22Rv1 (cell line): ENCODE measurements around the gene FRRS1L.
A peak's percentile ranks its signal among the peaks of the same experiment; 100 is the strongest.
"Not testable (repeated sequence)": the region's sequence is repeated elsewhere in the genome, so short reads cannot be mapped to it uniquely, and the experiment has no call there.

ENCODE experiments used
- H3K27ac ChIP-seq: fragments of 450-650 bp; 2 replicates; pipeline ENCODE4 v1.5.1; 2017
- CTCF ChIP-seq: fragments of 450-650 bp; IDR thresholded peaks from 2 replicates; pipeline ENCODE4 v1.5.1; 2017; ENCODE audit warnings: mild to moderate bottlenecking
- ZFX ChIP-seq: fragments of 450-650 bp; IDR thresholded peaks from 2 replicates; pipeline ENCODE4 v1.6.1; 2017; ENCODE audit warnings: antibody characterized with exemption, borderline replicate concordance

The FRRS1L gene

GRCh38 chr9:109132567-109133021 is 34.5 kb downstream of the FRRS1L start:
- TF ChIP-seq ZFX (no peak), CTCF (no peak)
- H3K27ac ChIP-seq: no peak overlapping the region

- no peak overlapping the region for H3K27ac ChIP-seq
- no peak for TF ChIP-seq ZFX
Measured at GRCh38 chr9:109129470-109130197, 37.4 kb downstream of the FRRS1L start.

- H3K27ac ChIP-seq: not testable (repeated sequence)
Measured at GRCh38 chr9:109126671-109127070, 40.4 kb downstream of the FRRS1L start.

GRCh38 chr9:109124121-109124520 is 42.9 kb downstream of the FRRS1L start:
- no peak overlapping the region for H3K27ac ChIP-seq

GRCh38 chr9:109122726-109123621 is 44.1 kb downstream of the FRRS1L start:
- H3K27ac ChIP-seq: no peak overlapping the region
- no peak for TF ChIP-seq ZFX
- no peak for TF ChIP-seq CTCF

More at GRCh38 chr9:109124121-109124520, 42.9 kb downstream of the FRRS1L start:
- TF ChIP-seq ZFX (no peak), CTCF (no peak)

GRCh38 chr9:109121232-109121796 is 45.7 kb downstream of the FRRS1L start:
- no peak overlapping the region for H3K27ac ChIP-seq
- TF ChIP-seq ZFX (no peak), CTCF (no peak)

- no peak for TF ChIP-seq ZFX
- TF ChIP-seq CTCF: no peak
- peak overlapping the region; percentile 83 for H3K27ac ChIP-seq
Measured at GRCh38 chr9:109120204-109120789, 46.8 kb downstream of the FRRS1L start.
